Liver (tissue), 9 donors: ENCODE measurements around the gene PPP1R2. TPM values are rescaled to one million over a fixed set of nuclear protein-coding genes. Genes with fewer than 3 reads are reported as not detected.

Source experiments
- DNase-seq: peaks from one replicate; pipeline ENCODE4 v3.0.0-alpha.2; 2017; ENCODE audit warnings: low spot score
- H3K27ac ChIP-seq, 2 donors: one replicate each; pipeline ENCODE4 v1.7.0; 2013; ENCODE audit warnings: inconsistent platforms in 2 of 2, low read length in 2 of 2, control low read depth in 1 of 2, low read depth in 1 of 2, mild to moderate bottlenecking in 1 of 2
- H3K27me3 ChIP-seq, 4 donors: one replicate each; pipeline versions ENCODE4 v1.6.1 to v1.7.0; 2013; ENCODE audit warnings: low read length in 3 of 4, inconsistent platforms in 1 of 4, mild to moderate bottlenecking in 1 of 4, moderate library complexity in 1 of 4; ENCODE audit not compliant: control insufficient read depth in 4 of 4, insufficient read depth in 4 of 4
- H3K36me3 ChIP-seq, 4 donors: one replicate each; pipeline versions ENCODE4 v1.6.1 to v1.7.0; 2013; ENCODE audit warnings: low read length in 3 of 4, mild to moderate bottlenecking in 3 of 4, low read depth in 1 of 4, moderate library complexity in 1 of 4; ENCODE audit not compliant: control insufficient read depth in 4 of 4, insufficient read depth in 3 of 4
- H3K4me1 ChIP-seq, 4 donors: one replicate each; pipeline versions ENCODE4 v1.6.1 to v1.7.0; 2013; ENCODE audit warnings: low read length in 3 of 4, mild to moderate bottlenecking in 3 of 4, moderate library complexity in 1 of 4; ENCODE audit not compliant: control insufficient read depth in 4 of 4, insufficient read depth in 4 of 4
- H3K4me3 ChIP-seq, 3 donors: one replicate each; pipeline versions ENCODE4 v1.6.1 to v1.7.0; 2013; ENCODE audit warnings: low read length in 3 of 3, control low read depth in 1 of 3, low read depth in 1 of 3, mild to moderate bottlenecking in 1 of 3
- H3K9ac ChIP-seq, 2 donors: one replicate each; pipeline ENCODE4 v1.7.0; 2013; ENCODE audit warnings: low read length in 2 of 2, mild to moderate bottlenecking in 2 of 2, moderate library complexity in 2 of 2, control low read depth in 1 of 2, low read depth in 1 of 2
- H3K9me3 ChIP-seq, 4 donors: one replicate each; pipeline versions ENCODE4 v1.6.1 to v1.7.0; 2013; ENCODE audit warnings: low read length in 3 of 4; ENCODE audit not compliant: control insufficient read depth in 4 of 4
- ATF3 ChIP-seq: IDR thresholded peaks from 2 replicates; pipeline ENCODE4 v1.6.1; 2016; ENCODE audit warnings: antibody characterized with exemption
- CTCF ChIP-seq: fragments of 150-350 bp; IDR thresholded peaks from 2 replicates; pipeline ENCODE4 v1.5.1; 2017; ENCODE audit warnings: improper control_type of control experiment, low read depth, low read length; ENCODE audit not compliant: missing input control
- EGR1 ChIP-seq, 2 donors: IDR thresholded peaks; 2 replicates each; pipeline ENCODE4 v1.6.1; 2016 to 2018; ENCODE audit warnings: antibody characterized with exemption in 2 of 2, low read depth in 2 of 2
- FOXA1 ChIP-seq: IDR thresholded peaks from 2 replicates; pipeline ENCODE4 v1.6.1; 2016; ENCODE audit warnings: antibody characterized with exemption
- FOXA2 ChIP-seq: IDR thresholded peaks from 2 replicates; pipeline ENCODE4 v1.6.1; 2016; ENCODE audit warnings: antibody characterized with exemption
- GABPA ChIP-seq, 2 donors: IDR thresholded peaks in 1 of 2; conservative IDR thresholded peaks in 1 of 2; 2 replicates each; pipeline ENCODE4 v1.6.1; 2016; ENCODE audit warnings: antibody characterized with exemption in 2 of 2, mild to moderate bottlenecking in 1 of 2, moderate library complexity in 1 of 2
- HNF4A ChIP-seq, 2 donors: conservative IDR thresholded peaks; 2 replicates each; pipeline ENCODE4 v1.6.1; 2016; ENCODE audit warnings: antibody characterized with exemption in 2 of 2, mild to moderate bottlenecking in 2 of 2
- HNF4G ChIP-seq: IDR thresholded peaks from 2 replicates; pipeline ENCODE4 v1.6.1; 2016; ENCODE audit warnings: antibody characterized with exemption
- JUND ChIP-seq, 2 donors: IDR thresholded peaks; 2 replicates each; pipeline ENCODE4 v1.6.1; 2016; ENCODE audit warnings: antibody characterized with exemption in 2 of 2
- MAX ChIP-seq: IDR thresholded peaks from 2 replicates; pipeline ENCODE4 v1.6.1; 2016; ENCODE audit warnings: antibody characterized with exemption
- NR2F2 ChIP-seq: IDR thresholded peaks from 2 replicates; pipeline ENCODE4 v1.6.1; 2016; ENCODE audit warnings: antibody characterized with exemption
- RAD21 ChIP-seq, 2 donors: IDR thresholded peaks; 2 replicates each; pipeline ENCODE4 v1.6.1; 2016; ENCODE audit warnings: antibody characterized with exemption in 2 of 2, mild to moderate bottlenecking in 2 of 2
- REST ChIP-seq: IDR thresholded peaks from 2 replicates; pipeline ENCODE4 v1.6.1; 2016; ENCODE audit warnings: antibody characterized with exemption, mild to moderate bottlenecking
- RXRA ChIP-seq, 2 donors: IDR thresholded peaks; 2 replicates each; pipeline ENCODE4 v1.6.1; 2017 to 2018; ENCODE audit warnings: antibody characterized with exemption in 2 of 2, mild to moderate bottlenecking in 1 of 2
- SP1 ChIP-seq: IDR thresholded peaks from 2 replicates; pipeline ENCODE4 v1.6.1; 2018; ENCODE audit warnings: antibody characterized with exemption, mild to moderate bottlenecking
- TAF1 ChIP-seq: conservative IDR thresholded peaks from 2 replicates; pipeline ENCODE4 v1.6.1; 2016; ENCODE audit warnings: antibody characterized with exemption, mild to moderate bottlenecking
- ZBTB33 ChIP-seq: IDR thresholded peaks from 2 replicates; pipeline ENCODE4 v1.6.1; 2016; ENCODE audit warnings: antibody characterized with exemption
- WGBS: extraction: QIAGEN DNeasy Blood & Tissue Kit; methylation state at CpG from one replicate; pipeline ENCODE4 v1.1.7; 2013; 5-methylcytosine and 5-hydroxymethylcytosine counted together
- polyA plus RNA-seq, 2 donors: library from polyadenylated mRNA; stranded (reverse) in 1 of 2; unstranded in 1 of 2; fragments of 200-250 nt in 1 of 2; fragments of >200 nt in 1 of 2; fragmentation: Nextera tagmentation in 1 of 2; extraction: Ambion mirVana in 1 of 2; gene quantifications; one replicate each; pipeline versions ENCODE4 v1.2.1 to v1.2.3, GENCODE V29; 2013 to 2015
- total RNA-seq, 2 donors: library from RNA; depleted of rRNA; stranded (reverse); fragments of >200 nt; gene quantifications; one replicate each; pipeline ENCODE4 v1.2.3, GENCODE V29; 2014
- donor health status: healthy.
- donor health status: healthy.
- donor health status: healthy.
- donor health status: healthy.
- donor health status: healthy.

Gene PPP1R2
- total and polyA plus RNA-seq, 4 donors, result 9.3 to 21.4 (median 16.0) TPM

GRCh38 chr3:195542316-195542697 is 818 bp downstream of the PPP1R2 start:
- DNase-seq, result no peak
- Histone ChIP-seq H3K9me3 (no peaks in the 10 kb centered on the region), H3K27me3 (no peaks in the 10 kb centered on the region), H3K36me3 (no peaks in the 10 kb centered on the region), H3K27ac (peak overlapping the region; percentile 85 to 86), H3K4me1 (peaks cover 6 to 26% (median 10%) of the 10 kb centered on the region in 4 donors), H3K4me3 (peak overlapping the region; percentile 77 to 95 (median 90)), H3K9ac (peak overlapping the region in 1 of 2 donors; percentile 94)
- under 1% methylated on average over 5 of the region's 5 CpGs for WGBS
- TF ChIP-seq ZBTB33 (peak; percentile 31), CTCF (no peak)

GRCh38 chr3:195540511-195540910 is 2.6 kb downstream of the PPP1R2 start:
- DNase-seq, result no peak
- 71% methylated on average over 6 of the region's 6 CpGs for WGBS
- no peak for TF ChIP-seq ZBTB33
- TF ChIP-seq HNF4A (conservative IDR thresholded peaks at IDR 0.05), result no peak
- no peak for TF ChIP-seq JUND (IDR thresholded peaks at IDR 0.05)
- no peak for TF ChIP-seq GABPA (IDR thresholded peaks at IDR 0.05 in 1 of 2, conservative IDR thresholded peaks at IDR 0.05 in 1 of 2)
- no peak for TF ChIP-seq NR2F2
- TF ChIP-seq EGR1 (IDR thresholded peaks at IDR 0.05; ENCODE audit: low read depth in 2 of 2), result no peak
- no peak for TF ChIP-seq FOXA1
- no peak for TF ChIP-seq TAF1
- no peak for TF ChIP-seq RAD21 (IDR thresholded peaks at IDR 0.05)
- TF ChIP-seq HNF4G, result no peak
- no peak for TF ChIP-seq SP1
- no peak for TF ChIP-seq ATF3
- no peak for TF ChIP-seq FOXA2
- no peak for TF ChIP-seq REST
- TF ChIP-seq RXRA (IDR thresholded peaks at IDR 0.05), result no peak
- no peak for TF ChIP-seq MAX
- Histone ChIP-seq H3K9ac (no peak overlapping the region), H3K27ac (no peak overlapping the region), H3K27me3 (no peaks in the 10 kb centered on the region), H3K4me3 (no peak overlapping the region), H3K4me1 (peaks cover 6 to 26% (median 10%) of the 10 kb centered on the region in 4 donors), H3K36me3 (no peaks in the 10 kb centered on the region), H3K9me3 (no peaks in the 10 kb centered on the region)
